HG02852 (cell line): ENCODE measurements around the gene RIMS3.

Experiments used
- ATAC-seq: cut with Tn5 transposase; IDR thresholded peaks from one replicate; pipeline ENCODE4 v1.9.1; 2021; ENCODE audit warnings: mild to moderate bottlenecking, moderate library complexity; ENCODE audit not compliant: unreplicated experiment

Gene RIMS3

GRCh38 chr1:40653851-40654537 lies 11.5 kb downstream of the RIMS3 start:
- ATAC-seq = no peak

- ATAC-seq = no peak
These were observed 12.5 kb downstream of the RIMS3 start for GRCh38 chr1:40652979-40653378.

GRCh38 chr1:40652468-40652867 lies 13.0 kb downstream of the RIMS3 start:
- ATAC-seq = no peak

- ATAC-seq = no peak
These were observed 14.2 kb downstream of the RIMS3 start for GRCh38 chr1:40651138-40651857.

- no peak for ATAC-seq
These were observed 15.4 kb downstream of the RIMS3 start for GRCh38 chr1:40650075-40650474.

GRCh38 chr1:40649592-40649930 lies 15.9 kb downstream of the RIMS3 start:
- no peak for ATAC-seq

GRCh38 chr1:40648928-40649591 lies 16.4 kb downstream of the RIMS3 start:
- no peak for ATAC-seq

GRCh38 chr1:40648200-40648599 lies 17.3 kb downstream of the RIMS3 start:
- no peak for ATAC-seq

GRCh38 chr1:40646315-40646714 lies 19.2 kb downstream of the RIMS3 start:
- ATAC-seq = no peak

GRCh38 chr1:40645118-40645680 lies 20.3 kb downstream of the RIMS3 start:
- ATAC-seq = no peak

GRCh38 chr1:40641601-40642242 lies 23.8 kb downstream of the RIMS3 start:
- ATAC-seq = no peak

- ATAC-seq = no peak
These were observed 25.0 kb downstream of the RIMS3 start for GRCh38 chr1:40640314-40641076.

GRCh38 chr1:40638097-40639036 lies 27.1 kb downstream of the RIMS3 start:
- ATAC-seq = no peak

GRCh38 chr1:40637470-40638007 lies 27.9 kb downstream of the RIMS3 start:
- no peak for ATAC-seq

- ATAC-seq = no peak
These were observed 28.7 kb downstream of the RIMS3 start for GRCh38 chr1:40636777-40637176.

- ATAC-seq = no peak
These were observed 29.6 kb downstream of the RIMS3 start for GRCh38 chr1:40635763-40636500.

- ATAC-seq = no peak
These were observed 30.4 kb downstream of the RIMS3 start for GRCh38 chr1:40634901-40635655.

- no peak for ATAC-seq
These were observed 31.5 kb downstream of the RIMS3 start for GRCh38 chr1:40633931-40634376.
